Duodenal mucosa (tissue), 2 donors: ENCODE results near the gene CPED1.
"Not testable (repeated sequence)": the region's sequence is repeated elsewhere in the genome, so short reads cannot be mapped to it uniquely, and the experiment has no call there.

Experiments used
- H3K27ac ChIP-seq: one replicate; pipeline ENCODE4 v1.7.0; 2013; ENCODE audit warnings: low read depth, low read length
- H3K27me3 ChIP-seq, 2 donors: one replicate each; pipeline ENCODE4 v1.7.0; 2013; ENCODE audit warnings: low read length in 2 of 2, control low read depth in 1 of 2; ENCODE audit not compliant: insufficient read depth in 2 of 2, control insufficient read depth in 1 of 2
- H3K36me3 ChIP-seq, 2 donors: one replicate each; pipeline ENCODE4 v1.7.0; 2013; ENCODE audit warnings: low read length in 2 of 2, control low read depth in 1 of 2; ENCODE audit not compliant: insufficient read depth in 2 of 2, control insufficient read depth in 1 of 2
- H3K4me1 ChIP-seq, 2 donors: one replicate each; pipeline ENCODE4 v1.7.0; 2013; ENCODE audit warnings: low read length in 2 of 2, control low read depth in 1 of 2; ENCODE audit not compliant: insufficient read depth in 2 of 2, control insufficient read depth in 1 of 2
- H3K4me3 ChIP-seq, 2 donors: one replicate each; pipeline ENCODE4 v1.7.0; 2013; ENCODE audit warnings: low read length in 2 of 2, low read depth in 1 of 2
- H3K9ac ChIP-seq, 2 donors: one replicate each; pipeline ENCODE4 v1.7.0; 2013; ENCODE audit warnings: low read length in 2 of 2, low read depth in 1 of 2
- H3K9me3 ChIP-seq, 2 donors: one replicate each; pipeline ENCODE4 v1.7.0; 2013; ENCODE audit warnings: low read length in 2 of 2, control low read depth in 1 of 2; ENCODE audit not compliant: control insufficient read depth in 1 of 2

Gene CPED1

DNA sequence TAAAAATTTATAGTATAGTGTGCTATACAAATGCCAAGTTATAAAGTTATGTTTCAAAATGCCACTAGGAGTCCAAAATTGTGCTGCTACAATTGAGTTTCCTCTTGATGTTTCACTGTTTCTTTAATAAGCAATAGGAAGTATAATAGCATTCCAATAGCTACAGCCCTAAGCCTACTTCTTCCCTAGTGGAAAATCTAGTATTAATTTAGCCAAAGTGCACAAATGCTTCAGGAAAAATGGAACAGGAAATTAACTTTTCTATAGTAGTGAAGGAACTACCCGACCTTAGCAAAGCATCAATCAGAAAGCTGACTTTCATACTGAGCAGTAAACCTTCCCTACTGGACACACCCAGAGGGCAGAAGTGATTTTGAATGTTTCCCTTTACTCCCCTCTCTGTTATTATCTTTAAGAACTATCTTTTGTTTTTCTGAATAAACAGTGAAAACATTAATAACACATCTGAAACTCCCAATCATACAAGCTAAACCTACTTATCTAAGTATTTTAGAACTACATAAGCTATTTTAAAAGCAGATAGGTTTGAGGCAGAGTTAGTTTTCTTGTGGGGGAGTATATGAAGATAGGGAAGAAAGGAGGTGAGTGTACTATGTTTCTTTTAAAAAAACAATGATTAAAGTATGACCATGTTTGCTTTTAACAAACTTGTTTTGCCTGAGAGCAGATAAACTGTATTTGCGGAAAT is 13.7 kb downstream of the CPED1 start:
- H3K4me1 ChIP-seq: peaks cover 0 to 9% of the 10 kb centered on the region in 2 donors
- no peak overlapping the region for H3K9ac ChIP-seq
- no peaks in the 10 kb centered on the region for H3K9me3 ChIP-seq
- no peaks in the 10 kb centered on the region for H3K27me3 ChIP-seq
- H3K4me3 ChIP-seq: no peak overlapping the region
- H3K36me3 ChIP-seq: no peaks in the 10 kb centered on the region
- no peak overlapping the region for H3K27ac ChIP-seq

DNA sequence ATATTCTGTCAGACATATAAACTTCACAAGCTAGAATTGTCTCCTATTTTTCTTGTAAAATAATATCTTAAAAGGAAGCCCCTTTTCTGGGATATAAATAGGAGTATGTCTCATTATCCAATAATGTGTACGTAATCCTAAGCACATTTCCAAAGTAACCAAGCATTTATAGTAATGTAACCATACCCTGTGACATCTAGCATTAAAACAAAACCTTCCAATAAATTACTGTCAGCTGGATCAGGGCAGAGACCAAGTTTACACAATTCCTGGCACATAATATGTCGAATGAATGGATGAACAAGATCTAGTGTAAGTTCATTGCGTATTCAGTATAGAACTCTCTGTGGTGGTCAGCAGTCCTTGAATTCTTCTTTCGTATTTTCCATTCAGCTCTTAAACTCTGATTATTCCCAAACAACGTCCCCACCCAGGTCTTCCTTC is 14.3 kb downstream of the CPED1 start:
- no peak overlapping the region for H3K27ac ChIP-seq

DNA sequence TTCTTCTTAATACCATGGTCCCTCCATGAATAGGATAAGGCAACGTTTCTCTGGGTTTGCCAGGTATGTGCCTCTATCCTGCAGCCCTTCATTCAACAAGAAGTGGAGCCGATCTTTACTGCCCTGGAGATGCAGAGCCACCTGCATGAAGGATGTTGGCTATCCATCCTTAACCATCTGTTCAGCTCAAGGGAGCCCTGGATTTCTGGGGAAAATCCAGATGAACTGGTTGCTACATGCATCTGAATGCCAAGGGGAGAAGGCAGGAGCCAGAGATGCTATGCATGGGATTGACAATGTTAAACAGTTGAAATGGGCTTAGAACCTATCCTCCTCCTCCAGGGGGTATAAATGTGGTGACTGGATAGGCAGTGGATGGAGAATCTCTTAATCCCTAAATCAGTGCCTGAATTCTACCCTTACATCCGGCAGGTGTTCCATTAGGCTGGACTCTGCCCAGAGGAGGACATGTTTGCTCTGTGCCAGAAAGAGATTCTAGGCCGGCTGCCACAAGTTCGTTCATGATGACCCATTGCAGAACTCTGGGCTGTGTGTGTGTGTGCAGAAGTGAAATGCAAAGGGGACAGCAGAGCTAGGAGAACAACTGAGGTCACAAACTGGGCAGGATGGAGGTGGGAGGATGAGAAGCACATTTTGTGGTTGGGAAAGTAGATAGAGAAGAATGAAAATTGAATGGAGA is 15.6 kb downstream of the CPED1 start:
- H3K27ac ChIP-seq: no peak overlapping the region
- no peaks in the 10 kb centered on the region for H3K9me3 ChIP-seq

More for the DNA sequence above, 14.3 kb downstream of the CPED1 start:
- Histone ChIP-seq H3K36me3 (no peaks in the 10 kb centered on the region), H3K4me3 (no peak overlapping the region), H3K4me1 (peaks cover 0 to 9% of the 10 kb centered on the region in 2 donors), H3K9me3 (no peaks in the 10 kb centered on the region), H3K9ac (no peak overlapping the region), H3K27me3 (no peaks in the 10 kb centered on the region)

DNA sequence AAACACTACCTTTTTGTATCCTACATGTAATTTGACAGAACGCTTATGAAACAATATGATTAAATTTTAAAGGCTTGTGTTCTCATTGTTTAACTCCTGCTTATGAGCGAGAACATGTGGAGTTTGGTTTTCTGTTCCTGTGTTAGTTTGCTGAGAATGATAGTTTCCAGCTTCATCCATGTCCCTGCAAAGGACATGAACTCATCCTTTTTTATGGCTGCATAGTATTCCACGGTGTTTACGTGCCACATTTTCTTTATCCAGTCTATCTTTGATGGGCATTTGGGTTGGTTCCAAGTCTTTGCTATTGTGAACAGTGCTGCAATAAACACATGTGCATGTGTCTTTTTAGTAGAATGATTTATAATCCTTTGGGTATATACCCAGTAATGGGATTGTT is 16.5 kb downstream of the CPED1 start:
- H3K36me3 ChIP-seq, H3K4me3 ChIP-seq, H3K4me1 ChIP-seq, H3K27ac ChIP-seq, H3K9me3 ChIP-seq, H3K9ac ChIP-seq, H3K27me3 ChIP-seq: not testable (repeated sequence)

More for the DNA sequence above, 15.6 kb downstream of the CPED1 start:
- no peak overlapping the region for H3K9ac ChIP-seq
- no peaks in the 10 kb centered on the region for H3K36me3 ChIP-seq
- peaks cover 0 to 5% of the 10 kb centered on the region in 2 donors for H3K4me1 ChIP-seq
- no peak overlapping the region for H3K4me3 ChIP-seq
- no peaks in the 10 kb centered on the region for H3K27me3 ChIP-seq

DNA sequence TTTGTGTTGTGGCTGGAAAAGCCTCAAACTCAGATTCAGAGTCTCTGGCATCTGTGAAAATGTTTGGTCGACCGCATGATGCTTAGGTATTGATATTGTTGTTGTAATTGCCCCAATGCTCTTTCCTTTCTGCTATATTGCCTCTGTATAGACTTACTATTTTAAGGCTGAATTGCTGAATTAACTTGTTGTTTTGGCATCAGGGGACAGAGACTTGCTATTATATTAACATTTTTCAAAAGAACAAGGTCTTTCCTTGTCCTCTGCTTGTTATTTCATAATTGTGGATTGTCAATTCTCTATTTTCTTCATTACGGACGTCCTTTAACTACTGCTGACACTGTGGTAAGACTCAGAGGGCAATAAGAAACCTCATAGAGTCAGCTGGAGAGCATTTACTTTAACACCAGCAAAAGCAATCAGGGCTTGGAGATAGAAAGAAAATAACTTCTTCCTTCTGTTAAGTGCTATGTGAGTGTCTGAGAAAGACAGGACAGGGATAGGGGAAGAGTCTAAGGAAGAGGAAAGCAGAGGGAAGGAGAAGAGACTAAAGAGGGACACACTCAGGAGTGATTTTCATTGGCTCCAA is 17.6 kb downstream of the CPED1 start:
- Histone ChIP-seq H3K9me3 (no peaks in the 10 kb centered on the region), H3K36me3 (no peaks in the 10 kb centered on the region), H3K27ac (no peak overlapping the region), H3K9ac (no peak overlapping the region), H3K4me3 (no peak overlapping the region), H3K27me3 (no peaks in the 10 kb centered on the region), H3K4me1 (no peaks in the 10 kb centered on the region)

DNA sequence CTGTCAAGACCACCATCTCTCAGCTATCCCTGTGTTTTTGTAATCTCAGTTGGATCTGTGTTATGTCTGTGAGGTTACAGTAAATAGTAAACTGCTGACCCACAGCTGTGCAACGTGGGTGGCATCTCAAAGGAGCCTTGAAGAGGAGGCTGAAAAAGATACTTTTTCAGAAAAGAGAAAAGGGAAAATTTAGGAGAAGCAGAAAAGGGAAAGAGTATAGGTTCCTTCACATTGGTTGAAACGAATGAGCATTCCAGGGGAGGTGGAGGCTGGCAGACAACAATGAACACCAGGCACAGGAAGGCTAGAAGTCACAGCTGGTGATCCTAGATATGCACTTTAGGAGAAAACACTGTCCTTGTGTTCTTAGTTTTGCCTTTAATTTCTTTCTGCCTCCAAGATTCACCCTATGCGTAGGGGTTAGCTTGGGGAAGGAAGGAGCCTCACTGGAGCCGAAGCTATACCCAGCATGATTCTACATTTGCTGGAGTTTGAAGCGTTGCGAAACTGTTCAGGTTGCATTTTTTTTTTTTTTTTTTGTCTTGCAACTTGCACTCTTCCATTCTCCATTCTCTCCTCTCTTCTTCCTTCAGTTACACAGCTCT is 18.3 kb downstream of the CPED1 start:
- H3K27me3 ChIP-seq: no peaks in the 10 kb centered on the region
- no peaks in the 10 kb centered on the region for H3K4me1 ChIP-seq
- no peaks in the 10 kb centered on the region for H3K36me3 ChIP-seq
- H3K4me3 ChIP-seq: no peak overlapping the region
- H3K9me3 ChIP-seq: no peaks in the 10 kb centered on the region
- no peak overlapping the region for H3K27ac ChIP-seq
- H3K9ac ChIP-seq: no peak overlapping the region

DNA sequence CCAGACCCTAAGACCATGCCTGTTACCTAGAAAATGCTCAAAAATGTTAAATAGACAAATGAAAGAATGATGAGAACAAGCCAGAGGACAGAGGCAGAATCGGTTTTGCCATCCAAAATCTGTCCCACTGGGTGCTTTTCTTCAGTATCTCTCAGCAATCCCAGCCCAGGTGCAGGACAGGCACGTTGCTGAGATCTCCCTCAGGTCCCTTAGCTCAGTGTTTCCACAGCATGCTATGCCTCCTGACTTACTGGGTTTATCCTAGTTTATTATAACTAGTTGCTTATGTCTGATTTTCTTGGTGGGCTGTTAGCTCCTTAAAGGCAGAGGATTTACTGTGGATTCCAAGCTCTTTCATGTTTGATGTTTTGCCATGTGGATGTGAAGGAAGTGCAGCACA is 20.3 kb downstream of the CPED1 start:
- H3K27me3 ChIP-seq: no peaks in the 10 kb centered on the region
- H3K4me1 ChIP-seq: no peaks in the 10 kb centered on the region
- H3K4me3 ChIP-seq: no peak overlapping the region
- H3K27ac ChIP-seq: no peak overlapping the region
- H3K9ac ChIP-seq: no peak overlapping the region
- H3K9me3 ChIP-seq: no peaks in the 10 kb centered on the region
- H3K36me3 ChIP-seq: no peaks in the 10 kb centered on the region

DNA sequence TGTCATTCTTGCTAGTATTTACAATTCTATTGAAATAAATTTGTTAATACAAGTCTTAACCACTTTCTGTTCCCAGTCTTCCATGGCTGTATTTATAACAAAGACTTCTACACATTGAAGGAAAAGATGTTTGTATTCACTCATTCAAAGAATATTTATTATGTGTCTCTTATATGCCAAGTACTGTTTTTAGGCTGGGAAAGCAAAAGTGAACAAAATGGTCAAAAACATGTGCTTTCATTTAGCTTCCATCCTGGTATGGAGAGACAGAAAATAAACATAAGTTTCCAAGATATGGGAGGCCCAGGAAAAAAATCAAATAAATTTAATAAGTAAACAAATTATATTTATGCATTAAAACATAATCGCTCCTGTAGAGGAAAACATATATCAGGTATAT is 22.9 kb downstream of the CPED1 start:
- Histone ChIP-seq H3K9ac (no peak overlapping the region), H3K4me1 (no peaks in the 10 kb centered on the region), H3K27ac (no peak overlapping the region), H3K4me3 (no peak overlapping the region), H3K36me3 (no peaks in the 10 kb centered on the region), H3K9me3 (no peaks in the 10 kb centered on the region), H3K27me3 (no peaks in the 10 kb centered on the region)

DNA sequence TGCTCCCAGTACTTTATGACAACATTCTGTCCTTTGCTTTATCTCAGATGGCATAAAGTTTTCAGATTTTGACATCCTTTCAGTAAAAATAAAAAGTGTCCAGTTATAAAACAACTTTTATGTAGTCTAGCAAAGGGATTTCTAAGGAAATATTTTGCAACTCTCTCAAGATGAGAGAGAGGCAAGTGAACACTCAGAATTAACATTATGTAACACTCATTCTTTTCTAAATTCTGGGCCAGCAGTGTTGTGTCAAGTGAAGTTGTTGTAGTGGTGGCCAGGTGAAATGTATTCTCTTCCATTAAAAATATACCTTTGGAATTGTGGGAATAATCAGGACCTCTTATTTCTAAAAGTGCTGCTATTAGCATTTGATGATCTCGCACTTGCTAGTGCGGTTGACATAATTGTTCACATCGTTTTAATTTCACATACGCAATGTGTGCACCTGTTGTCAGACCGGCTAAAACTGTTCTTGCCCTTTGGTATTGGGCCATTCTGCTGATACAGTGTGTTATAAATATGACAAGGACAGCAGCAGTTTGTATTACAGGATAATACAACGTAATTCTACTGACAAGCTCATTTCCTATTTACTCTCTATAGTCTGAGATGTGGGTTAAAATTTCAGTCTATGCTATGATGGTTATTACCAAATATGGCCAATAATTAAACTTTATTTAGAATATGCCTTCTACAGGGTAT is 23.8 kb downstream of the CPED1 start:
- Histone ChIP-seq H3K9ac (no peak overlapping the region), H3K36me3 (no peaks in the 10 kb centered on the region), H3K4me3 (no peak overlapping the region), H3K27me3 (no peaks in the 10 kb centered on the region), H3K27ac (no peak overlapping the region), H3K4me1 (no peaks in the 10 kb centered on the region), H3K9me3 (no peaks in the 10 kb centered on the region)
